COLO668 (cell line): ENCODE results near the gene DNAI7.

Experiments used
- DNase-seq: peaks from one replicate; lab custom pipeline; 2025; ENCODE audit not compliant: unreplicated experiment; lab: John Stamatoyannopoulos, UW

The DNAI7 gene

GRCh38 chr12:25195056-25195971 lies at the start of gene DNAI7, which contains the start of gene ETFRF1:
Gene DNAI7, minus strand, starts transcription at chr12:25195160. Its CDS starts 82 bp downstream, at chr12:25195078.
Gene ETFRF1, plus strand, starts transcription at chr12:25195237. Its CDS starts 8,720 bp downstream, at chr12:25203957.
- DNase-seq, result peak; percentile 97

GRCh38 chr12:25243680-25243990 lies 48.7 kb upstream of the DNAI7 start:
- no peak for DNase-seq

- no peak for DNase-seq
These were observed 48.2 kb upstream of the DNAI7 start for GRCh38 chr12:25242981-25243679.

- DNase-seq, result no peak
These were observed 46.4 kb upstream of the DNAI7 start for GRCh38 chr12:25241167-25242020.

- DNase-seq, result no peak
These were observed 41.7 kb upstream of the DNAI7 start for GRCh38 chr12:25236626-25237025.

GRCh38 chr12:25236190-25236589 lies 41.2 kb upstream of the DNAI7 start:
- no peak for DNase-seq

GRCh38 chr12:25213338-25213737 lies 18.4 kb upstream of the DNAI7 start:
- no peak for DNase-seq

- DNase-seq, result no peak
These were observed 13.6 kb upstream of the DNAI7 start for GRCh38 chr12:25208554-25208953.

- DNase-seq, result no peak
These were observed 12.9 kb upstream of the DNAI7 start for GRCh38 chr12:25207846-25208245.

- no peak for DNase-seq
These were observed 12.5 kb upstream of the DNAI7 start for GRCh38 chr12:25207411-25207810.

- no peak for DNase-seq
These were observed 7.2 kb upstream of the DNAI7 start for GRCh38 chr12:25202137-25202536.

GRCh38 chr12:25200703-25201102 lies 5.7 kb upstream of the DNAI7 start:
- DNase-seq, result no peak

GRCh38 chr12:25197608-25198007 lies 2.6 kb upstream of the DNAI7 start:
- no peak for DNase-seq

- DNase-seq, result no peak
These were observed 271 bp downstream of the DNAI7 start for GRCh38 chr12:25194722-25195055.

GRCh38 chr12:25194214-25194613 lies 746 bp downstream of the DNAI7 start:
- no peak for DNase-seq

- no peak for DNase-seq
These were observed 4.2 kb downstream of the DNAI7 start for GRCh38 chr12:25190793-25191192.

- no peak for DNase-seq
These were observed 5.3 kb downstream of the DNAI7 start for GRCh38 chr12:25189656-25190055.

GRCh38 chr12:25187781-25188180 lies 7.2 kb downstream of the DNAI7 start:
- no peak for DNase-seq

- no peak for DNase-seq
These were observed 8.1 kb downstream of the DNAI7 start for GRCh38 chr12:25186788-25187402.

- DNase-seq, result no peak
These were observed 8.7 kb downstream of the DNAI7 start for GRCh38 chr12:25186038-25186787.
